Measurements from ENCODE around the gene PLXNA4.

The PLXNA4 gene

GRCh38 chr7:132161976-132162375 is 414.3 kb downstream of the PLXNA4 start:
- no peaks in the 10 kb centered on the region for H3K36me3 Mint-ChIP-seq
- H3K4me1 Mint-ChIP-seq: no peaks in the 10 kb centered on the region
- H3K27me3 Mint-ChIP-seq: peaks cover 0 to 8% of the 10 kb centered on the region in 2 donors
- no peak overlapping the region for H3K4me3 Mint-ChIP-seq
- ATAC-seq (replicated peaks) (no peak), DNase-seq (no peak)
- peaks cover 1 to 3% of the 10 kb centered on the region in 2 donors for H3K9me3 Mint-ChIP-seq
- H3K27ac Mint-ChIP-seq: no peak overlapping the region

GRCh38 chr7:132161533-132161915 is 414.7 kb downstream of the PLXNA4 start:
- H3K4me3 Mint-ChIP-seq: no peak overlapping the region
- H3K27me3 Mint-ChIP-seq: peaks cover 0 to 8% of the 10 kb centered on the region in 2 donors
- H3K27ac Mint-ChIP-seq: no peak overlapping the region
- no peaks in the 10 kb centered on the region for H3K36me3 Mint-ChIP-seq
- ATAC-seq (replicated peaks) (no peak), DNase-seq (no peak)
- H3K9me3 Mint-ChIP-seq: peaks cover 1 to 3% of the 10 kb centered on the region in 2 donors
- no peaks in the 10 kb centered on the region for H3K4me1 Mint-ChIP-seq

- Mint-ChIP-seq H3K27me3 (peaks cover 0 to 8% of the 10 kb centered on the region in 2 donors), H3K27ac (no peak overlapping the region), H3K36me3 (no peaks in the 10 kb centered on the region), H3K4me3 (no peak overlapping the region), H3K4me1 (no peaks in the 10 kb centered on the region), H3K9me3 (peaks cover 1 to 3% of the 10 kb centered on the region in 2 donors)
- DNase-seq (no peak), ATAC-seq (replicated peaks) (no peak)
Observed at GRCh38 chr7:132160611-132161532, 415.4 kb downstream of the PLXNA4 start.

- DNase-seq: no peak
- H3K27me3 Mint-ChIP-seq: peaks cover 4 to 5% of the 10 kb centered on the region in 2 donors
- no peaks in the 10 kb centered on the region for H3K36me3 Mint-ChIP-seq
- no peak overlapping the region for H3K27ac Mint-ChIP-seq
- ATAC-seq (replicated peaks): no peak
- H3K4me1 Mint-ChIP-seq: no peaks in the 10 kb centered on the region
- H3K4me3 Mint-ChIP-seq: no peak overlapping the region
- H3K9me3 Mint-ChIP-seq: no peaks in the 10 kb centered on the region
Observed at GRCh38 chr7:132158841-132159240, 417.4 kb downstream of the PLXNA4 start.

GRCh38 chr7:132158166-132158565 is 418.1 kb downstream of the PLXNA4 start:
- Mint-ChIP-seq H3K4me3 (no peak overlapping the region), H3K4me1 (no peaks in the 10 kb centered on the region), H3K36me3 (no peaks in the 10 kb centered on the region), H3K9me3 (no peaks in the 10 kb centered on the region), H3K27ac (no peak overlapping the region), H3K27me3 (peaks cover 6% of the 10 kb centered on the region in 2 donors)
- DNase-seq: no peak
- no peak for ATAC-seq (replicated peaks)

- Mint-ChIP-seq H3K4me3 (no peak overlapping the region), H3K36me3 (no peaks in the 10 kb centered on the region), H3K4me1 (no peaks in the 10 kb centered on the region), H3K27me3 (peaks cover 6 to 7% of the 10 kb centered on the region in 2 donors), H3K9me3 (peaks cover 0 to 1% of the 10 kb centered on the region in 2 donors), H3K27ac (no peak overlapping the region)
- DNase-seq: no peak
- ATAC-seq (replicated peaks): no peak
Observed at GRCh38 chr7:132155715-132156114, 420.6 kb downstream of the PLXNA4 start.

- DNase-seq (no peak), ATAC-seq (replicated peaks) (no peak)
- H3K27me3 Mint-ChIP-seq: peaks cover 6 to 12% of the 10 kb centered on the region in 2 donors
- no peak overlapping the region for H3K4me3 Mint-ChIP-seq
- no peak overlapping the region for H3K27ac Mint-ChIP-seq
- peaks cover 0 to 1% of the 10 kb centered on the region in 2 donors for H3K9me3 Mint-ChIP-seq
- no peaks in the 10 kb centered on the region for H3K4me1 Mint-ChIP-seq
- no peaks in the 10 kb centered on the region for H3K36me3 Mint-ChIP-seq
Observed at GRCh38 chr7:132154695-132155471, 421.4 kb downstream of the PLXNA4 start.

GRCh38 chr7:132154248-132154647 is 422.0 kb downstream of the PLXNA4 start:
- Mint-ChIP-seq H3K27ac (no peak overlapping the region), H3K9me3 (peaks cover 0 to 1% of the 10 kb centered on the region in 2 donors), H3K4me1 (no peaks in the 10 kb centered on the region), H3K27me3 (peaks cover 6 to 15% of the 10 kb centered on the region in 2 donors), H3K4me3 (no peak overlapping the region), H3K36me3 (no peaks in the 10 kb centered on the region)
- ATAC-seq (replicated peaks) (no peak), DNase-seq (no peak)

- no peaks in the 10 kb centered on the region for H3K36me3 Mint-ChIP-seq
- no peaks in the 10 kb centered on the region for H3K4me1 Mint-ChIP-seq
- no peak overlapping the region for H3K4me3 Mint-ChIP-seq
- peaks cover 0 to 1% of the 10 kb centered on the region in 2 donors for H3K9me3 Mint-ChIP-seq
- DNase-seq (no peak), ATAC-seq (replicated peaks) (no peak)
- H3K27ac Mint-ChIP-seq: no peak overlapping the region
- peaks cover 6 to 15% of the 10 kb centered on the region in 2 donors for H3K27me3 Mint-ChIP-seq
Observed at GRCh38 chr7:132152131-132152889, 424.0 kb downstream of the PLXNA4 start.

GRCh38 chr7:132150711-132151110 is 425.6 kb downstream of the PLXNA4 start:
- H3K27me3 Mint-ChIP-seq: peaks cover 6 to 15% of the 10 kb centered on the region in 2 donors
- peaks cover 0 to 1% of the 10 kb centered on the region in 2 donors for H3K9me3 Mint-ChIP-seq
- DNase-seq (no peak), ATAC-seq (replicated peaks) (no peak)
- no peak overlapping the region for H3K4me3 Mint-ChIP-seq
- H3K36me3 Mint-ChIP-seq: no peaks in the 10 kb centered on the region
- no peaks in the 10 kb centered on the region for H3K4me1 Mint-ChIP-seq
- no peak overlapping the region for H3K27ac Mint-ChIP-seq

GRCh38 chr7:132149436-132150304 is 426.6 kb downstream of the PLXNA4 start:
- no peak overlapping the region for H3K27ac Mint-ChIP-seq
- peaks cover 6 to 15% of the 10 kb centered on the region in 2 donors for H3K27me3 Mint-ChIP-seq
- ATAC-seq (replicated peaks): no peak
- peaks cover 0 to 1% of the 10 kb centered on the region in 2 donors for H3K9me3 Mint-ChIP-seq
- no peak for DNase-seq
- H3K4me1 Mint-ChIP-seq: no peaks in the 10 kb centered on the region
- no peak overlapping the region for H3K4me3 Mint-ChIP-seq
- no peaks in the 10 kb centered on the region for H3K36me3 Mint-ChIP-seq

GRCh38 chr7:132148876-132149275 is 427.4 kb downstream of the PLXNA4 start:
- H3K4me3 Mint-ChIP-seq: no peak overlapping the region
- H3K27ac Mint-ChIP-seq: no peak overlapping the region
- H3K36me3 Mint-ChIP-seq: no peaks in the 10 kb centered on the region
- H3K4me1 Mint-ChIP-seq: no peaks in the 10 kb centered on the region
- H3K9me3 Mint-ChIP-seq: peaks cover 0 to 1% of the 10 kb centered on the region in 2 donors
- no peak for DNase-seq
- peaks cover under 1 to 15% of the 10 kb centered on the region in 2 donors for H3K27me3 Mint-ChIP-seq
- ATAC-seq (replicated peaks): no peak

GRCh38 chr7:132145466-132145865 is 430.8 kb downstream of the PLXNA4 start:
- no peak overlapping the region for H3K27ac Mint-ChIP-seq
- H3K9me3 Mint-ChIP-seq: no peaks in the 10 kb centered on the region
- DNase-seq (no peak), ATAC-seq (replicated peaks) (no peak)
- H3K27me3 Mint-ChIP-seq: peaks cover 0 to 7% of the 10 kb centered on the region in 2 donors
- no peak overlapping the region for H3K4me3 Mint-ChIP-seq
- H3K36me3 Mint-ChIP-seq: no peaks in the 10 kb centered on the region
- no peaks in the 10 kb centered on the region for H3K4me1 Mint-ChIP-seq

Data from stimulated activated naive B cell treated with anti-CD40 and anti-IgM and Interleukin-4, amounts not matched to agents 10 μg/mL and 1 μg/mL and 100 μg/mL, for 72 hours (primary cell).